Cerebellar cortex (tissue), 1 donor: Measurements from ENCODE around the gene LCMT1.
"Not testable (repeated sequence)": the region's sequence is repeated elsewhere in the genome, so short reads cannot be mapped to it uniquely, and the experiment has no call there.

ENCODE experiments used
- DNase-seq: peaks from one replicate; pipeline ENCODE4 v3.0.0-alpha.2; 2015; ENCODE audit warnings: low spot score

LCMT1 gene

GRCh38 chr16:25095636-25096035, 15.9 kb upstream of the LCMT1 start:
- DNase-seq: no peak

- DNase-seq: no peak
Measured at GRCh38 chr16:25097276-25097975, 14.1 kb upstream of the LCMT1 start.

- DNase-seq: no peak
Measured at GRCh38 chr16:25100511-25100910, 11.0 kb upstream of the LCMT1 start.

- DNase-seq: peak; percentile 95
Measured at GRCh38 chr16:25106567-25107465, 4.7 kb upstream of the LCMT1 start.

- DNase-seq: peak; percentile 15
Measured at GRCh38 chr16:25107466-25107792, 4.1 kb upstream of the LCMT1 start.

- peak; percentile 46 for DNase-seq
Measured at GRCh38 chr16:25108054-25108453, 3.5 kb upstream of the LCMT1 start.

- peak; percentile 22 for DNase-seq
Measured at GRCh38 chr16:25109643-25110042, 1.9 kb upstream of the LCMT1 start.

- peak; percentile 13 for DNase-seq
Measured at GRCh38 chr16:25110387-25110947, 1.1 kb upstream of the LCMT1 start.

- DNase-seq: no peak
Measured at GRCh38 chr16:25114121-25114520, 2.6 kb downstream of the LCMT1 start.

GRCh38 chr16:25118851-25119578, 7.5 kb downstream of the LCMT1 start:
- no peak for DNase-seq

GRCh38 chr16:25121824-25122600, 10.5 kb downstream of the LCMT1 start:
- no peak for DNase-seq

- DNase-seq: no peak
Measured at GRCh38 chr16:25124503-25124902, 13.0 kb downstream of the LCMT1 start.

- DNase-seq: not testable (repeated sequence)
Measured at GRCh38 chr16:25126086-25126666, 14.6 kb downstream of the LCMT1 start.

- DNase-seq: peak; percentile 49
Measured at GRCh38 chr16:25126820-25127232, 15.3 kb downstream of the LCMT1 start.

GRCh38 chr16:25132751-25133150, 21.2 kb downstream of the LCMT1 start:
- not testable (repeated sequence) for DNase-seq

GRCh38 chr16:25134166-25134700, 22.7 kb downstream of the LCMT1 start:
- DNase-seq: no peak

GRCh38 chr16:25135254-25135878, 23.8 kb downstream of the LCMT1 start:
- DNase-seq: peak; percentile 63

GRCh38 chr16:25138130-25138529, 26.6 kb downstream of the LCMT1 start:
- peak; percentile 60 for DNase-seq

- no peak for DNase-seq
Measured at GRCh38 chr16:25140459-25140858, 28.9 kb downstream of the LCMT1 start.

- DNase-seq: no peak
Measured at GRCh38 chr16:25141648-25142047, 30.1 kb downstream of the LCMT1 start.
